DOHH2 (cell line): ENCODE measurements around the gene FOLR2.

Experiments used
- EZH2phosphoT487 ChIP-seq: fragments of 200-600 bp; sonication (generic); IDR thresholded peaks from 2 replicates; pipeline ENCODE4 v1.6.1; 2017; ENCODE audit warnings: borderline replicate concordance, mild to moderate bottlenecking, antibody characterized with exemption, low read length, moderate library complexity, mixed read lengths
- TF ChIP-seq, protein P1 (sequence below): fragments of 200-600 bp; sonication (generic); IDR thresholded peaks from one replicate; pipeline ENCODE4 v1.5.1; 2014; ENCODE audit warnings: antibody characterized with exemption, mild to moderate bottlenecking, low read depth, low read length; ENCODE audit not compliant: poor library complexity, severe bottlenecking

DNA sequence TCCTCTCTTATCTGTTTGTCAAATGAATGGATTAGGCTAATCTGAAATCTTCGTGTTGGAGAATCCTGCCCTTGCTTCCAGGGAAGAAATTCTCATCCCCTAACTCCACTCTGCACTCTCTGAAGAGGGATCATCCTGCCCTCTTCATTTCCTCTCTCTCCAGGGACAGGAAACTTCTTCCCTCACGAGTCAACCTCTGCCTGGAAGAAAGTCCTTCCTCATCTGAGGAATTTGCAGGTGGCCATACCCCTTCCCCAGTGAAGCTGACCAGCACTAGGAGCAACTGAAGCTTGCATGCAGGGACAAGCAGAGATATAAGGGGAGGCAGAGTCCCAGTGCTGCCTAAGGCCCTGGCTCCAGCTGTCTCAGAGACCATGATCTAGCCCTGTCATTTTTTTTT, 31.0 kb downstream of the FOLR2 start:
- no peak for TF ChIP-seq EZH2phosphoT487
- TF ChIP-seq, protein P1, sequence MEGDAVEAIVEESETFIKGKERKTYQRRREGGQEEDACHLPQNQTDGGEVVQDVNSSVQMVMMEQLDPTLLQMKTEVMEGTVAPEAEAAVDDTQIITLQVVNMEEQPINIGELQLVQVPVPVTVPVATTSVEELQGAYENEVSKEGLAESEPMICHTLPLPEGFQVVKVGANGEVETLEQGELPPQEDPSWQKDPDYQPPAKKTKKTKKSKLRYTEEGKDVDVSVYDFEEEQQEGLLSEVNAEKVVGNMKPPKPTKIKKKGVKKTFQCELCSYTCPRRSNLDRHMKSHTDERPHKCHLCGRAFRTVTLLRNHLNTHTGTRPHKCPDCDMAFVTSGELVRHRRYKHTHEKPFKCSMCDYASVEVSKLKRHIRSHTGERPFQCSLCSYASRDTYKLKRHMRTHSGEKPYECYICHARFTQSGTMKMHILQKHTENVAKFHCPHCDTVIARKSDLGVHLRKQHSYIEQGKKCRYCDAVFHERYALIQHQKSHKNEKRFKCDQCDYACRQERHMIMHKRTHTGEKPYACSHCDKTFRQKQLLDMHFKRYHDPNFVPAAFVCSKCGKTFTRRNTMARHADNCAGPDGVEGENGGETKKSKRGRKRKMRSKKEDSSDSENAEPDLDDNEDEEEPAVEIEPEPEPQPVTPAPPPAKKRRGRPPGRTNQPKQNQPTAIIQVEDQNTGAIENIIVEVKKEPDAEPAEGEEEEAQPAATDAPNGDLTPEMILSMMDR, result no peak
